MM.1S (cell line): ENCODE data around the gene OGFR.

ENCODE experiments used
- DNase-seq: peaks from one replicate; pipeline ENCODE4 v3.0.0-alpha.2; 2015
- H2AFZ ChIP-seq: fragments of 300-600 bp; sonication (generic); 2 replicates; pipeline ENCODE4 v1.6.0; 2016; ENCODE audit warnings: antibody characterized with exemption, low read length
- H3F3A ChIP-seq: fragments of 300-600 bp; sonication (generic); 2 replicates; pipeline ENCODE4 v1.6.1; 2016; ENCODE audit warnings: mild to moderate bottlenecking, antibody characterized with exemption, low read length, moderate library complexity, mixed read lengths; ENCODE audit not compliant: insufficient read depth
- H3K27ac ChIP-seq: fragments of 300-600 bp; sonication (generic); 2 replicates; pipeline ENCODE4 v1.5.1; 2016; ENCODE audit warnings: mild to moderate bottlenecking, low read length
- H3K27me3 ChIP-seq: fragments of 300-600 bp; sonication (generic); replicated peaks from 2 replicates; pipeline ENCODE4 v1.6.0; 2016; ENCODE audit warnings: low read length; ENCODE audit not compliant: insufficient read depth
- H3K36me3 ChIP-seq: fragments of 300-600 bp; sonication (generic); replicated peaks from 2 replicates; pipeline ENCODE4 v1.6.1; 2016; ENCODE audit warnings: mild to moderate bottlenecking, low read length, mixed read lengths; ENCODE audit not compliant: insufficient read depth
- H3K4me1 ChIP-seq: fragments of 300-600 bp; sonication (generic); 2 replicates; pipeline ENCODE4 v1.6.1; 2016; ENCODE audit warnings: low read length, mixed read lengths
- H3K4me2 ChIP-seq: fragments of 300-600 bp; sonication (generic); 2 replicates; pipeline ENCODE4 v1.6.0; 2016; ENCODE audit warnings: low read depth, low read length
- H3K4me3 ChIP-seq: fragments of 300-600 bp; sonication (generic); 2 replicates; pipeline ENCODE4 v1.5.1; 2016; ENCODE audit warnings: low read length, mixed read lengths
- H3K79me2 ChIP-seq: fragments of 300-600 bp; sonication (generic); 2 replicates; pipeline ENCODE4 v1.6.1; 2016; ENCODE audit warnings: mixed run types, low read length, mixed read lengths
- H3K9ac ChIP-seq: fragments of 300-600 bp; sonication (generic); 2 replicates; pipeline ENCODE4 v1.6.1; 2016; ENCODE audit warnings: low read length, mixed read lengths
- H3K9me2 ChIP-seq: fragments of 300-600 bp; sonication (generic); replicated peaks from 2 replicates; pipeline ENCODE4 v1.6.1; 2016; ENCODE audit warnings: mild to moderate bottlenecking, low read length, mixed read lengths; ENCODE audit not compliant: insufficient read depth
- H3K9me3 ChIP-seq: fragments of 300-600 bp; sonication (generic); replicated peaks from 2 replicates; pipeline ENCODE4 v1.6.1; 2016; ENCODE audit warnings: mild to moderate bottlenecking, low read length, mixed read lengths; ENCODE audit not compliant: insufficient read depth
- H4K20me1 ChIP-seq: fragments of 300-600 bp; sonication (generic); 2 replicates; pipeline ENCODE4 v1.6.1; 2016; ENCODE audit warnings: mild to moderate bottlenecking, low read length, moderate library complexity, mixed read lengths; ENCODE audit not compliant: insufficient read depth
- EZH2 ChIP-seq: fragments of 300-600 bp; sonication (generic); optimal IDR thresholded peaks from 2 replicates; pipeline ENCODE3; 2017; ENCODE audit warnings: low read depth, mild to moderate bottlenecking, antibody characterized with exemption, low read length, mixed read lengths
- EZH2phosphoT487 ChIP-seq: fragments of 300-600 bp; sonication (generic); IDR thresholded peaks from 2 replicates; pipeline ENCODE4 v1.6.1; 2018; ENCODE audit warnings: antibody characterized with exemption, low read length
- TF ChIP-seq, protein P1 (sequence below): fragments of 300-600 bp; sonication (generic); IDR thresholded peaks from 2 replicates; pipeline ENCODE4 v1.5.1; 2016; ENCODE audit warnings: antibody characterized with exemption, low read length, mixed read lengths

Gene OGFR

GRCh38 chr20:62762801-62763368 is 41.8 kb upstream of the OGFR start:
- H3K4me3 ChIP-seq = no peak overlapping the region
- no peaks in the 10 kb centered on the region for H3K36me3 ChIP-seq
- no peak overlapping the region for H3K27ac ChIP-seq
- H3K9me2 ChIP-seq = no peaks in the 10 kb centered on the region
- H3K4me1 ChIP-seq = no peaks in the 10 kb centered on the region
- no peaks in the 10 kb centered on the region for H4K20me1 ChIP-seq
- H3K9ac ChIP-seq = no peak overlapping the region
- peaks cover 93% of the 10 kb centered on the region for H3K27me3 ChIP-seq
- no peaks in the 10 kb centered on the region for H3K9me3 ChIP-seq
- no peaks in the 10 kb centered on the region for H3F3A ChIP-seq
- DNase-seq = no peak
- no peak overlapping the region for H3K4me2 ChIP-seq
- no peak overlapping the region for H2AFZ ChIP-seq
- H3K79me2 ChIP-seq = no peaks in the 10 kb centered on the region
- TF ChIP-seq EZH2phosphoT487 (no peak), EZH2 (no peak)
- TF ChIP-seq, protein P1, sequence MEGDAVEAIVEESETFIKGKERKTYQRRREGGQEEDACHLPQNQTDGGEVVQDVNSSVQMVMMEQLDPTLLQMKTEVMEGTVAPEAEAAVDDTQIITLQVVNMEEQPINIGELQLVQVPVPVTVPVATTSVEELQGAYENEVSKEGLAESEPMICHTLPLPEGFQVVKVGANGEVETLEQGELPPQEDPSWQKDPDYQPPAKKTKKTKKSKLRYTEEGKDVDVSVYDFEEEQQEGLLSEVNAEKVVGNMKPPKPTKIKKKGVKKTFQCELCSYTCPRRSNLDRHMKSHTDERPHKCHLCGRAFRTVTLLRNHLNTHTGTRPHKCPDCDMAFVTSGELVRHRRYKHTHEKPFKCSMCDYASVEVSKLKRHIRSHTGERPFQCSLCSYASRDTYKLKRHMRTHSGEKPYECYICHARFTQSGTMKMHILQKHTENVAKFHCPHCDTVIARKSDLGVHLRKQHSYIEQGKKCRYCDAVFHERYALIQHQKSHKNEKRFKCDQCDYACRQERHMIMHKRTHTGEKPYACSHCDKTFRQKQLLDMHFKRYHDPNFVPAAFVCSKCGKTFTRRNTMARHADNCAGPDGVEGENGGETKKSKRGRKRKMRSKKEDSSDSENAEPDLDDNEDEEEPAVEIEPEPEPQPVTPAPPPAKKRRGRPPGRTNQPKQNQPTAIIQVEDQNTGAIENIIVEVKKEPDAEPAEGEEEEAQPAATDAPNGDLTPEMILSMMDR = no peak

GRCh38 chr20:62763404-62763803 is 41.2 kb upstream of the OGFR start:
- Histone ChIP-seq H3K27ac (no peak overlapping the region), H3K4me3 (no peak overlapping the region), H3F3A (no peaks in the 10 kb centered on the region), H3K9ac (no peak overlapping the region), H3K4me2 (no peak overlapping the region), H3K9me3 (no peaks in the 10 kb centered on the region), H3K36me3 (no peaks in the 10 kb centered on the region), H4K20me1 (no peaks in the 10 kb centered on the region), H3K79me2 (no peaks in the 10 kb centered on the region), H2AFZ (no peak overlapping the region), H3K4me1 (no peaks in the 10 kb centered on the region), H3K9me2 (no peaks in the 10 kb centered on the region), H3K27me3 (peaks cover 94% of the 10 kb centered on the region)
- TF ChIP-seq EZH2phosphoT487 (no peak), EZH2 (no peak)
- TF ChIP-seq, protein P1 = no peak
- DNase-seq = no peak

DNA sequence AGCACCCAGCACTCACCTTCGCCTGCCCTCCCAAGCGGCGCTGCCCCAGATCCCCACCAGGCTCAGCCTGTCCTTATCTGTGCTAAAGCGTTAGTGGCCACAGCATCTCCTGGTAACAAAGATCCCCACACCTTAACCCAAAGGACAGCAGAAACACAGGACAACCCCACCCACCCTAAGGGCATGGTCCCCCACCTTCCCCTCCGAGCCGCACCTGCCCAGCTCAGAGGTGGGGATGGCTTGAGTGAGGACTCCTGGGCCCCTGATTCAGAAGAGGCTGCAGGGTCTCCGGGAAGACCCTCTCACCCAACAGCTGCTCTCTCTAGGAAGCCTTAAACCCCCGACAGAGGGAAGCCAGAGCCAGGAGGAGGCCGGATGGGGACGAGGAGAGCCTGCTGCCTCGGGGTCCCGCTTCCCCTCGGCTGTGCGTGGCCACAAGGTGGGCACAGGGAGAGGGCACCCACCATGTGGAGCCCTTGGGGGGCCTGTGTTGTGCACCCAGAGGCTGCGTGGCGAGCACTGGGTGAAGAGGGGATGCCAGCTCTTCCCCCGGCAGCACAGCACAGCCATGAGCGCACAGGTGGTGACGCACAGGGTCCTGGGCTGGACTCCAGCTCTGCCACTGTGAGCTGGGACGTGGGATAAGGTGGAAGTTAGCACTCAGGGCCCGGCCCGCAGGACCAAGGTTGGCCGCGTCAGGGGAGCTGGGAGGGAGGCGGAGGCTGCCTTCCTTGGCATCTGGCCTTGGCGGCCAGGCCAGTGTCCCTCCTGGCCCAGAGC is 40.3 kb upstream of the OGFR start:
- no peak overlapping the region for H3K27ac ChIP-seq
- no peak for TF ChIP-seq EZH2
- TF ChIP-seq, protein P1 = no peak
- no peak for TF ChIP-seq EZH2phosphoT487
- H3K4me1 ChIP-seq = no peaks in the 10 kb centered on the region
- H3K79me2 ChIP-seq = no peaks in the 10 kb centered on the region
- H3K27me3 ChIP-seq = peaks cover 94% of the 10 kb centered on the region
- H4K20me1 ChIP-seq = no peaks in the 10 kb centered on the region
- H3K9ac ChIP-seq = no peak overlapping the region
- no peaks in the 10 kb centered on the region for H3F3A ChIP-seq
- no peak overlapping the region for H2AFZ ChIP-seq
- no peaks in the 10 kb centered on the region for H3K9me2 ChIP-seq
- no peak for DNase-seq
- no peaks in the 10 kb centered on the region for H3K9me3 ChIP-seq
- no peaks in the 10 kb centered on the region for H3K36me3 ChIP-seq
- H3K4me2 ChIP-seq = no peak overlapping the region
- H3K4me3 ChIP-seq = no peak overlapping the region
